SK-N-SH treated with all-trans-retinoic acid at 6 μM for 48 hours (cell line): Measurements from ENCODE around the gene NFATC4.

Experiments
- ARNTL ChIP-seq: fragments of 450-650 bp; formaldehyde crosslinking; IDR thresholded peaks from 2 replicates; pipeline ENCODE4 v1.5.0; 2020; ENCODE audit warnings: low read depth, mild to moderate bottlenecking, moderate library complexity, borderline replicate concordance
- BACH2 ChIP-seq: fragments of 250-450 bp; sonication (Bioruptor Pico); IDR thresholded peaks from 2 replicates; pipeline ENCODE4 v1.9.0; 2021; ENCODE audit warnings: mild to moderate bottlenecking, borderline replicate concordance
- GLIS3 ChIP-seq: fragments of 250-450 bp; sonication (Bioruptor Pico); IDR thresholded peaks from 2 replicates; pipeline ENCODE4 v1.5.0; 2020; ENCODE audit warnings: mild to moderate bottlenecking, moderate library complexity
- ISL1 ChIP-seq: fragments of 250-450 bp; sonication (Bioruptor Pico); IDR thresholded peaks from 2 replicates; pipeline ENCODE4 v2.1.2; 2022; ENCODE audit warnings: mild to moderate bottlenecking, moderate library complexity
- TOX ChIP-seq: fragments of 250-450 bp; sonication (Bioruptor Pico); IDR thresholded peaks from 2 replicates; pipeline ENCODE4 v1.8.0; 2021; ENCODE audit warnings: mild to moderate bottlenecking, moderate library complexity, borderline replicate concordance
- ZC3H10 ChIP-seq: fragments of 250-450 bp; sonication (Bioruptor Pico); IDR thresholded peaks from 2 replicates; pipeline ENCODE4 v1.5.1; 2021; ENCODE audit warnings: mild to moderate bottlenecking, moderate library complexity
- ZNF70 ChIP-seq: fragments of 450-650 bp; formaldehyde crosslinking; IDR thresholded peaks from 2 replicates; pipeline ENCODE4 v1.5.0; 2020; ENCODE audit warnings: mild to moderate bottlenecking, moderate library complexity
- ZNF8 ChIP-seq: fragments of 450-650 bp; formaldehyde crosslinking; IDR thresholded peaks from 2 replicates; pipeline ENCODE4 v1.5.0; 2020; ENCODE audit warnings: mild to moderate bottlenecking, moderate library complexity
- TF ChIP-seq, protein P1 (sequence below): fragments of 250-450 bp; sonication (Bioruptor Pico); IDR thresholded peaks from 2 replicates; pipeline ENCODE4 v1.8.0; 2020; ENCODE audit warnings: mild to moderate bottlenecking, moderate library complexity, borderline replicate concordance

GRCh38 chr14:24363401-24363800 lies 4.6 kb upstream of the NFATC4 start:
- TF ChIP-seq ARNTL (CRISPR knock-in tag) (no peak), BACH2 (CRISPR knock-in tag) (no peak), ISL1 (CRISPR knock-in tag) (no peak), ZNF70 (CRISPR knock-in tag) (no peak), TOX (no peak), ZC3H10 (CRISPR knock-in tag) (no peak), ZNF8 (CRISPR knock-in tag) (no peak), GLIS3 (CRISPR knock-in tag) (no peak)
- TF ChIP-seq, protein P1, sequence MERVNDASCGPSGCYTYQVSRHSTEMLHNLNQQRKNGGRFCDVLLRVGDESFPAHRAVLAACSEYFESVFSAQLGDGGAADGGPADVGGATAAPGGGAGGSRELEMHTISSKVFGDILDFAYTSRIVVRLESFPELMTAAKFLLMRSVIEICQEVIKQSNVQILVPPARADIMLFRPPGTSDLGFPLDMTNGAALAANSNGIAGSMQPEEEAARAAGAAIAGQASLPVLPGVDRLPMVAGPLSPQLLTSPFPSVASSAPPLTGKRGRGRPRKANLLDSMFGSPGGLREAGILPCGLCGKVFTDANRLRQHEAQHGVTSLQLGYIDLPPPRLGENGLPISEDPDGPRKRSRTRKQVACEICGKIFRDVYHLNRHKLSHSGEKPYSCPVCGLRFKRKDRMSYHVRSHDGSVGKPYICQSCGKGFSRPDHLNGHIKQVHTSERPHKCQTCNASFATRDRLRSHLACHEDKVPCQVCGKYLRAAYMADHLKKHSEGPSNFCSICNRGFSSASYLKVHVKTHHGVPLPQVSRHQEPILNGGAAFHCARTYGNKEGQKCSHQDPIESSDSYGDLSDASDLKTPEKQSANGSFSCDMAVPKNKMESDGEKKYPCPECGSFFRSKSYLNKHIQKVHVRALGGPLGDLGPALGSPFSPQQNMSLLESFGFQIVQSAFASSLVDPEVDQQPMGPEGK (CRISPR knock-in tag), result no peak
